Loucy (cell line): ENCODE measurements around the gene MCOLN1.
A peak's percentile ranks its signal among the peaks of the same experiment; 100 is the strongest.

ENCODE experiments used
- H2AFZ ChIP-seq: fragments of 200-600 bp; sonication (generic); 2 replicates; pipeline ENCODE4 v1.6.0; 2016; ENCODE audit warnings: antibody characterized with exemption, mild to moderate bottlenecking, low read length, moderate library complexity
- H3F3A ChIP-seq: fragments of 200-600 bp; 2 replicates; pipeline ENCODE4 v1.6.0; 2016; ENCODE audit warnings: antibody characterized with exemption, low read depth, mild to moderate bottlenecking
- H3K27me3 ChIP-seq: fragments of 200-600 bp; sonication (generic); 2 replicates; pipeline ENCODE4 v1.6.1; 2014; ENCODE audit warnings: low read length, mild to moderate bottlenecking; ENCODE audit not compliant: insufficient read depth, poor library complexity, severe bottlenecking
- H3K36me3 ChIP-seq: fragments of 200-600 bp; sonication (generic); 2 replicates; pipeline ENCODE4 v1.6.1; 2016; ENCODE audit warnings: low read length; ENCODE audit not compliant: insufficient read depth
- H3K4me1 ChIP-seq: fragments of 200-600 bp; sonication (generic); 2 replicates; pipeline ENCODE4 v1.5.1; 2014; ENCODE audit warnings: low read length, mild to moderate bottlenecking; ENCODE audit not compliant: insufficient read depth, poor library complexity, severe bottlenecking
- H3K4me2 ChIP-seq: fragments of 200-600 bp; sonication (generic); 2 replicates; pipeline ENCODE4 v1.6.0; 2014; ENCODE audit warnings: antibody characterized with exemption, low read length, low read depth, mild to moderate bottlenecking; ENCODE audit not compliant: poor library complexity, severe bottlenecking
- H3K4me3 ChIP-seq: fragments of 200-600 bp; sonication (generic); 2 replicates; pipeline ENCODE4 v1.5.1; 2014; ENCODE audit warnings: low read length, mild to moderate bottlenecking, mixed read lengths; ENCODE audit not compliant: poor library complexity, severe bottlenecking
- H3K79me2 ChIP-seq: fragments of 200-600 bp; sonication (generic); 2 replicates; pipeline ENCODE4 v1.6.1; 2014; ENCODE audit warnings: low read length; ENCODE audit not compliant: insufficient read depth
- H3K9ac ChIP-seq: fragments of 200-600 bp; sonication (generic); 2 replicates; pipeline ENCODE4 v1.6.0; 2014; ENCODE audit warnings: mild to moderate bottlenecking, low read depth, low read length, moderate library complexity; ENCODE audit not compliant: poor library complexity, severe bottlenecking
- H3K9me2 ChIP-seq: fragments of 200-600 bp; sonication (generic); replicated peaks from 2 replicates; pipeline ENCODE4 v1.6.1; 2016; ENCODE audit warnings: low read depth, low read length, mixed read lengths
- H3K9me3 ChIP-seq: fragments of 200-600 bp; sonication (generic); 2 replicates; pipeline ENCODE4 v1.6.1; 2014; ENCODE audit warnings: mild to moderate bottlenecking, antibody characterized with exemption, low read length, low read depth; ENCODE audit not compliant: insufficient read depth
- H4K20me1 ChIP-seq: fragments of 200-600 bp; sonication (generic); 2 replicates; pipeline ENCODE4 v1.6.0; 2014; ENCODE audit warnings: antibody characterized with exemption, low read length, mild to moderate bottlenecking; ENCODE audit not compliant: insufficient read depth, poor library complexity, severe bottlenecking
- CTCF ChIP-seq: fragments of 200-600 bp; sonication (generic); conservative IDR thresholded peaks from 2 replicates; pipeline ENCODE4 v1.5.1; 2014; ENCODE audit warnings: mild to moderate bottlenecking, antibody characterized with exemption, low read length
- EZH2phosphoT487 ChIP-seq: fragments of 200-600 bp; IDR thresholded peaks from 2 replicates; pipeline ENCODE4 v1.6.1; 2018; ENCODE audit warnings: antibody characterized with exemption, mild to moderate bottlenecking, moderate library complexity, borderline replicate concordance

The MCOLN1 gene

GRCh38 chr19:7520131-7521051, 2.0 kb upstream of the MCOLN1 start:
- no peaks in the 10 kb centered on the region for H4K20me1 ChIP-seq

GRCh38 chr19:7521551-7522071, 813 bp upstream of the MCOLN1 start:
- Histone ChIP-seq H3F3A (no peaks in the 10 kb centered on the region), H2AFZ (peak overlapping the region; percentile 81), H3K4me2 (peak overlapping the region; percentile 82), H3K36me3 (no peaks in the 10 kb centered on the region), H3K9ac (peak overlapping the region; percentile 64), H3K4me1 (peaks cover 17% of the 10 kb centered on the region), H3K4me3 (peak overlapping the region; percentile 81), H3K9me3 (no peaks in the 10 kb centered on the region), H3K9me2 (no peaks in the 10 kb centered on the region), H3K79me2 (peaks cover 2% of the 10 kb centered on the region), H3K27me3 (no peaks in the 10 kb centered on the region), H4K20me1 (no peaks in the 10 kb centered on the region)
- TF ChIP-seq CTCF: no peak
- TF ChIP-seq EZH2phosphoT487: no peak

More at GRCh38 chr19:7520131-7521051, 2.0 kb upstream of the MCOLN1 start:
- no peaks in the 10 kb centered on the region for H3K27me3 ChIP-seq
- no peaks in the 10 kb centered on the region for H3F3A ChIP-seq
- no peaks in the 10 kb centered on the region for H3K9me2 ChIP-seq
- peaks cover 23% of the 10 kb centered on the region for H3K4me1 ChIP-seq
- no peak for TF ChIP-seq CTCF
- no peak overlapping the region for H3K4me2 ChIP-seq
- H3K36me3 ChIP-seq: no peaks in the 10 kb centered on the region
- no peak overlapping the region for H3K4me3 ChIP-seq
- H3K9ac ChIP-seq: no peak overlapping the region
- H3K9me3 ChIP-seq: no peaks in the 10 kb centered on the region
- H2AFZ ChIP-seq: no peak overlapping the region
- peaks cover 6% of the 10 kb centered on the region for H3K79me2 ChIP-seq

- Histone ChIP-seq H3K4me2 (peak overlapping the region; percentile 82), H4K20me1 (no peaks in the 10 kb centered on the region), H3K9me3 (no peaks in the 10 kb centered on the region), H3K9me2 (no peaks in the 10 kb centered on the region), H3K9ac (peak overlapping the region; percentile 56), H3K27me3 (no peaks in the 10 kb centered on the region), H3F3A (no peaks in the 10 kb centered on the region), H3K79me2 (no peaks in the 10 kb centered on the region), H2AFZ (peak overlapping the region; percentile 88; the same call in 1 of the 2 replicates), H3K36me3 (no peaks in the 10 kb centered on the region), H3K4me3 (peak overlapping the region; percentile 81), H3K4me1 (peaks cover 10% of the 10 kb centered on the region)
- TF ChIP-seq EZH2phosphoT487: no peak
- no peak for TF ChIP-seq CTCF
These were observed 671 bp downstream of the MCOLN1 start for GRCh38 chr19:7522923-7523667.
